Thyroid gland (tissue), 4 donors: ENCODE results near the gene LAIR2. TPM values are rescaled to one million over a fixed set of nuclear protein-coding genes. Genes with fewer than 3 reads are reported as not detected.

Experiments
- DNase-seq, 2 donors: peaks; one replicate each; pipeline ENCODE4 v3.0.0-alpha.2; 2019
- H3K27ac ChIP-seq, 3 donors: fragments of 200-600 bp; sonication (generic); 1 replicate in 2 of 3; 2 replicates in 1 of 3; pipeline ENCODE4 v1.5.1; 2016 to 2019; ENCODE audit warnings: mild to moderate bottlenecking in 1 of 3, moderate library complexity in 1 of 3
- H3K27me3 ChIP-seq: fragments of 200-600 bp; sonication (generic); one replicate; pipeline ENCODE4 v1.5.1; 2019
- H3K36me3 ChIP-seq, 2 donors: fragments of 200-600 bp; sonication (generic); one replicate each; pipeline ENCODE4 v1.5.1; 2016 to 2019
- H3K4me1 ChIP-seq, 2 donors: fragments of 200-600 bp; sonication (generic); one replicate each; pipeline ENCODE4 v1.5.1; 2017 to 2019
- H3K4me3 ChIP-seq, 3 donors: fragments of 200-600 bp; sonication (generic); replicated peaks in 1 of 3; 1 replicate in 2 of 3; 2 replicates in 1 of 3; pipeline ENCODE4 v1.5.1; 2016; ENCODE audit warnings: mild to moderate bottlenecking in 1 of 3
- H3K9me3 ChIP-seq: fragments of 200-600 bp; sonication (generic); one replicate; pipeline ENCODE4 v1.5.1; 2017
- CTCF ChIP-seq, 6 experiments: fragments of 200-600 bp in 3 of 6; fragments of 450-650 bp in 3 of 6; sonication (generic) in 3 of 6; IDR thresholded peaks; one replicate each; pipeline ENCODE4 v1.5.1; 2016 to 2019; ENCODE audit warnings: antibody characterized with exemption in 6 of 6, mild to moderate bottlenecking in 2 of 6, inconsistent platforms in 1 of 6, moderate library complexity in 1 of 6
- POLR2A ChIP-seq, 2 donors: fragments of 450-650 bp; IDR thresholded peaks; one replicate each; pipeline ENCODE4 v1.6.1; 2017; ENCODE audit warnings: antibody characterized with exemption in 2 of 2, mild to moderate bottlenecking in 2 of 2, moderate library complexity in 1 of 2
- WGBS, 2 donors: methylation state at CpG; one replicate each; pipeline ENCODE4 v1.1.5; 2017; 5-methylcytosine and 5-hydroxymethylcytosine counted together
- intact Hi-C: fragments of 100-400 bp; cut with DNase I; formaldehyde crosslinking; loops from one replicate; pipeline ENCODE4 v1.15.1; 2023
- total RNA-seq, 4 donors: library from RNA; depleted of rRNA; stranded (reverse); fragments of >200 nt; gene quantifications; one replicate each; pipeline ENCODE4 v1.2.3, GENCODE V29; 2016

Gene LAIR2
- total RNA-seq, 4 donors from 2014 or later: not detected

GRCh38 chr19:54549224-54549623, 46.6 kb downstream of the LAIR2 start:
- H3K27me3 ChIP-seq: no peaks in the 10 kb centered on the region
- H3K27ac ChIP-seq: no peak overlapping the region
- DNase-seq: no peak
- intact Hi-C loops: no loop called here
- H3K4me3 ChIP-seq: no peak overlapping the region
- no peaks in the 10 kb centered on the region for H3K36me3 ChIP-seq
- TF ChIP-seq CTCF (IDR thresholded peaks at IDR 0.05) (no peak), POLR2A (IDR thresholded peaks at IDR 0.05) (no peak)
- no peaks in the 10 kb centered on the region for H3K4me1 ChIP-seq
- WGBS, 2 donors: 80% methylated on average over 10 to 14 of the region's 14 CpGs
- H3K9me3 ChIP-seq: no peaks in the 10 kb centered on the region

GRCh38 chr19:54551293-54551692, 48.7 kb downstream of the LAIR2 start:
- no peak for TF ChIP-seq CTCF (IDR thresholded peaks at IDR 0.05)
- no peak for TF ChIP-seq POLR2A (IDR thresholded peaks at IDR 0.05)
- no peak overlapping the region for H3K27ac ChIP-seq
- 85 to 89% methylated on average over 6 of the region's 6 CpGs for WGBS, 2 donors
- no peaks in the 10 kb centered on the region for H3K4me1 ChIP-seq
- intact Hi-C loops: no loop called here
- no peak for DNase-seq
- H3K27me3 ChIP-seq: no peaks in the 10 kb centered on the region
- H3K4me3 ChIP-seq: no peak overlapping the region
- no peaks in the 10 kb centered on the region for H3K36me3 ChIP-seq
- no peaks in the 10 kb centered on the region for H3K9me3 ChIP-seq

- intact Hi-C loops: no loop called here
- Histone ChIP-seq H3K9me3 (no peaks in the 10 kb centered on the region), H3K36me3 (no peaks in the 10 kb centered on the region), H3K27me3 (no peaks in the 10 kb centered on the region), H3K4me3 (no peak overlapping the region), H3K27ac (no peak overlapping the region), H3K4me1 (no peaks in the 10 kb centered on the region)
- WGBS, 2 donors: 77 to 78% methylated on average over 22 of the region's 22 CpGs
- peak in 1 of 2 donors; percentile 3 for DNase-seq
- TF ChIP-seq POLR2A (IDR thresholded peaks at IDR 0.05) (no peak), CTCF (IDR thresholded peaks at IDR 0.05) (no peak)
Measured at GRCh38 chr19:54551950-54552912, 49.6 kb downstream of the LAIR2 start.

GRCh38 chr19:54552913-54553310, 50.3 kb downstream of the LAIR2 start:
- Histone ChIP-seq H3K36me3 (no peaks in the 10 kb centered on the region), H3K27ac (no peak overlapping the region), H3K4me3 (no peak overlapping the region), H3K27me3 (no peaks in the 10 kb centered on the region), H3K9me3 (no peaks in the 10 kb centered on the region), H3K4me1 (no peaks in the 10 kb centered on the region)
- no peak for DNase-seq
- intact Hi-C loops: no loop called here
- WGBS, 2 donors: 77 to 89% methylated on average over 6 to 15 of the region's 15 CpGs
- TF ChIP-seq CTCF (IDR thresholded peaks at IDR 0.05): no peak
- no peak for TF ChIP-seq POLR2A (IDR thresholded peaks at IDR 0.05)

- no peaks in the 10 kb centered on the region for H3K9me3 ChIP-seq
- TF ChIP-seq POLR2A (IDR thresholded peaks at IDR 0.05) (no peak), CTCF (IDR thresholded peaks at IDR 0.05) (no peak)
- no peaks in the 10 kb centered on the region for H3K27me3 ChIP-seq
- H3K4me1 ChIP-seq: no peaks in the 10 kb centered on the region
- intact Hi-C loops: no loop called here
- H3K36me3 ChIP-seq: no peaks in the 10 kb centered on the region
- H3K27ac ChIP-seq: no peak overlapping the region
- H3K4me3 ChIP-seq: no peak overlapping the region
- WGBS, 2 donors: 78 to 81% methylated on average over 10 of the region's 10 CpGs
- no peak for DNase-seq
Measured at GRCh38 chr19:54554006-54554405, 51.4 kb downstream of the LAIR2 start.
